Tibial artery (tissue), 4 donors: ENCODE measurements around the gene GAS7.
A peak's percentile ranks its signal among the peaks of the same experiment; 100 is the strongest.

Experiments used
- DNase-seq, 2 donors: peaks; one replicate each; pipeline ENCODE4 v3.0.0-alpha.2; 2019
- H3K27ac ChIP-seq, 2 donors: fragments of 200-600 bp; sonication (generic) in 1 of 2; 1 replicate in 1 of 2; 2 replicates in 1 of 2; pipeline ENCODE4 v1.5.1; 2018 to 2019; ENCODE audit warnings: mild to moderate bottlenecking in 1 of 2
- H3K27me3 ChIP-seq, 2 donors: fragments of 200-600 bp; sonication (generic) in 1 of 2; one replicate each; pipeline versions ENCODE4 v1.5.1 to v1.6.0; 2016 to 2019
- H3K36me3 ChIP-seq, 3 donors: fragments of 200-600 bp; sonication (generic) in 2 of 3; one replicate each; pipeline ENCODE4 v1.5.1; 2016 to 2019; ENCODE audit warnings: mild to moderate bottlenecking in 2 of 3
- H3K4me1 ChIP-seq, 4 donors: fragments of 200-600 bp; sonication (generic) in 2 of 4; 1 replicate in 3 of 4; 2 replicates in 1 of 4; pipeline ENCODE4 v1.5.1; 2016 to 2019
- H3K4me3 ChIP-seq, 2 donors: fragments of 200-600 bp; sonication (generic) in 1 of 2; 1 replicate in 1 of 2; 2 replicates in 1 of 2; pipeline ENCODE4 v1.5.1; 2018 to 2019; ENCODE audit warnings: mild to moderate bottlenecking in 2 of 2
- H3K9me3 ChIP-seq, 3 donors: fragments of 200-600 bp; sonication (generic) in 1 of 3; one replicate each; pipeline ENCODE4 v1.5.1; 2016 to 2019
- CTCF ChIP-seq, 2 experiments: fragments of 200-600 bp in 1 of 2; fragments of 450-650 bp in 1 of 2; IDR thresholded peaks; one replicate each; pipeline ENCODE4 v1.5.1; 2017 to 2019; ENCODE audit warnings: antibody characterized with exemption in 2 of 2, mild to moderate bottlenecking in 1 of 2, moderate library complexity in 1 of 2
- intact Hi-C: fragments of 100-400 bp; cut with DNase I; formaldehyde crosslinking; loops from one replicate; pipeline ENCODE4 v1.15.0; 2023; ENCODE audit warnings: low total_unique reads

GAS7 gene

DNA sequence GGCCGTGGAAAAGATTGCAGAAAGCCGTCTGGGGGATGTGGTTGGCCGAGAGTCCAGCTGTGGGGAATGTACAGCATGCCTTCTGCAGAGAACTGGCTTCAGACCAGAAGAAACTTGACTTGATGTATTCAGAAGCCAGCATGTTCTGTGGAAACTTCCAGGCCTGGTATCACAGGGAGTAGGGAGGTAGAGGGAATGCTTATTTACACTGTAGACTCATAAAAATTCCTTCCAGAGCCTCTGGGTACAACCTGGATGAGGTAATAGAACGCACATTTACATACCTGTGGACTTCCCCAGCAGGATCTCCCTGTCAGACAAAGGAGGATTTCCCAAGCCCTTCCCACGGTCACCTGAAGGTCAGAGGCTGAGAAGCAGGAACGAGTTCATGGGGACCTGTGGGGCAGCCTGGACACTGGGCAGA is 11.8 kb upstream of the GAS7 start:
- peaks cover 0 to 9% (median 0%) of the 10 kb centered on the region in 4 donors for H3K4me1 ChIP-seq
- peaks cover 0 to 8% (median 0%) of the 10 kb centered on the region in 3 donors for H3K9me3 ChIP-seq
- DNase-seq, result peak in 1 of 2 donors; percentile 39
- no peak for TF ChIP-seq CTCF (IDR thresholded peaks at IDR 0.05)
- intact Hi-C loops, result no loop called here
- H3K4me3 ChIP-seq, result no peak overlapping the region
- no peaks in the 10 kb centered on the region for H3K27me3 ChIP-seq
- H3K27ac ChIP-seq, result peak overlapping the region; percentile 20 to 39
- H3K36me3 ChIP-seq, result no peaks in the 10 kb centered on the region

- TF ChIP-seq CTCF (IDR thresholded peaks at IDR 0.05), result no peak
- peaks cover 0 to 9% (median 0%) of the 10 kb centered on the region in 4 donors for H3K4me1 ChIP-seq
- H3K36me3 ChIP-seq, result no peaks in the 10 kb centered on the region
- H3K27ac ChIP-seq, result no peak overlapping the region
- H3K4me3 ChIP-seq, result no peak overlapping the region
- DNase-seq, result no peak
- no peaks in the 10 kb centered on the region for H3K27me3 ChIP-seq
- H3K9me3 ChIP-seq, result peaks cover 0 to 10% (median 0%) of the 10 kb centered on the region in 3 donors
- intact Hi-C loops, result no loop called here
Measured at GRCh38 chr17:10208604-10209193, 10.3 kb upstream of the GAS7 start.

DNA sequence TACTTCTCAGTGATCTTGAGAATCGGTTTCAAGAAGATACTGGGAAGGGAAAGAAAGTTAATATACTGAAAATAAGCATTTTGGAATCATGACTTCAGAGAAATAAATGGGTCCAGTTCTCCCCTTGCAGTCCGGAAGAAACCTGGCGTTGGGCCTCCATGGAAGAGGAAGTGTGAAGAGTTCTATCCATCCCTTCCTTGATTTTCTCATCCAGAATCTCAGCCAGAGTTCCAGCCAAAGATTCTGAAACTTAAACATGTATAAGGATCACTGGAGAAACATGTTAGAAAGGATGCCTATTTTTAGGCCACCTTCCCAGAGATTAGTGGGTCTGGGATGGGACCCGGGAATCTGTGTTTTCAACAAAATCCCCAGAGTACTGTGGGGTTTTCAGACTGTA is 8.7 kb upstream of the GAS7 start:
- Histone ChIP-seq H3K27me3 (no peaks in the 10 kb centered on the region), H3K4me3 (no peak overlapping the region), H3K36me3 (no peaks in the 10 kb centered on the region), H3K9me3 (peaks cover 0 to 10% (median 0%) of the 10 kb centered on the region in 3 donors), H3K27ac (no peak overlapping the region), H3K4me1 (peaks cover 0 to 9% (median 0%) of the 10 kb centered on the region in 4 donors)
- DNase-seq, result no peak
- intact Hi-C loops, result no loop called here
- no peak for TF ChIP-seq CTCF (IDR thresholded peaks at IDR 0.05)

DNA sequence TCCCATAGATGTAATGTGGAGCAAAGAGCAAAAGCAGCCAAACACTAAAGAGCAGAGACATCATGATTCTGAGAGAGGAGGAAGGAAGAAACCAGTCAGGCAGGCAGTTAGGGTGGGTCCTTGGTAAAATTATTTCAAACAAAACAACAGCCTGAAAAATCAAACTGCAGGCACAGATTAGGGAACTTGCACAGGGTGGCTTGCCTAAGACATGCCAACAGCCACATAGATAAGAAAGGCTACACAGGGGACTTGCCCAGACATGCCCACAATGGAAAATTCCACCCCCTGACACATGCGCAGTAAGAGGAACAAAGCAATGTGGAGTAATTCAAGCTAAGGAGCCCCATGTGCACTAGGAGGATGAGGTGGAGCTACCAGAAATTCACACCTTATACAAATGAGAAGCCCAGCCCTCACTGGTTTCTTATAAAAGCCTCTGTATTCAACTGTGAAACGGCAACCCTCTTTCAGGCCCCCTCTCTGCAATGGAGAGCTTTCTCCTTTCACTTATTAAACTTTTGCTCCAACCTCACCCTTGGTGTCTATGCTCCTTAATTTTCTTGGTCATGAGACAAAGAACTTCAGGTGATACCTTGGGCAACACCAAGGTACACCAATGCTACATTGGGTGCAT is 7.3 kb upstream of the GAS7 start:
- TF ChIP-seq CTCF (IDR thresholded peaks at IDR 0.05), result no peak
- DNase-seq, result no peak
- no peaks in the 10 kb centered on the region for H3K36me3 ChIP-seq
- no peak overlapping the region for H3K27ac ChIP-seq
- H3K4me1 ChIP-seq, result peaks cover 0 to 9% (median 0%) of the 10 kb centered on the region in 4 donors
- peaks cover 0 to 10% (median 0%) of the 10 kb centered on the region in 3 donors for H3K9me3 ChIP-seq
- no peak overlapping the region for H3K4me3 ChIP-seq
- intact Hi-C loops, result no loop called here
- no peaks in the 10 kb centered on the region for H3K27me3 ChIP-seq

- Histone ChIP-seq H3K9me3 (peaks cover 0 to 10% (median 0%) of the 10 kb centered on the region in 3 donors), H3K27me3 (peaks cover 0 to 24% of the 10 kb centered on the region in 2 donors), H3K36me3 (no peaks in the 10 kb centered on the region), H3K27ac (no peak overlapping the region), H3K4me1 (peaks cover 0 to 17% (median 4%) of the 10 kb centered on the region in 4 donors), H3K4me3 (no peak overlapping the region)
- TF ChIP-seq CTCF (IDR thresholded peaks at IDR 0.05), result no peak
- intact Hi-C loops, result no loop called here
- DNase-seq, result no peak
Measured at GRCh38 chr17:10201680-10202079, 3.3 kb upstream of the GAS7 start.
